Measurements from ENCODE around the gene ZSCAN20. TPM values are rescaled to one million over a fixed set of nuclear protein-coding genes. Genes with fewer than 3 reads are reported as not detected.

ZSCAN20 gene
- total RNA-seq, 1 donor from 2014 or later, result 7.1 TPM

Other genes starting within 250 kb of the ZSCAN20 start
- 20.7 and 26.0 TPM in 2 replicates for gene ZNF362, start 216.2 kb upstream of the ZSCAN20 start, total RNA-seq
- gene A3GALT2, start 151.5 kb upstream of the ZSCAN20 start, total RNA-seq, result not detected in 2 replicates
- gene PHC2, start 41.5 kb upstream of the ZSCAN20 start, total RNA-seq, result 216 and 226 TPM in 2 replicates